GM23338 (cell line): Measurements from ENCODE around the gene MME. TPM values are rescaled to one million over a fixed set of nuclear protein-coding genes. Genes with fewer than 3 reads are reported as not detected.

Experiments
- ATAC-seq: fragments of 200-7000 bp; cut with Tn5 transposase; 3 replicates; pipeline ENCODE4 v1.9.1; 2020
- DNase-seq: peaks from one replicate; pipeline ENCODE4 v3.0.0-alpha.2; 2015; ENCODE audit warnings: low spot score
- H2AFZ ChIP-seq: fragments of 200-600 bp; sonication (generic); 2 replicates; pipeline ENCODE4 v1.8.0; 2016; ENCODE audit warnings: antibody characterized with exemption, mild to moderate bottlenecking, moderate library complexity
- H3F3A ChIP-seq: fragments of 200-600 bp; sonication (generic); replicated peaks from 2 replicates; pipeline ENCODE4 v1.8.0; 2017; ENCODE audit warnings: antibody characterized with exemption, mixed run types, low read depth
- H3K27ac ChIP-seq: fragments of 200-600 bp; sonication (generic); 2 replicates; pipeline ENCODE4 v1.6.1; 2016; ENCODE audit warnings: low read depth
- H3K27me3 ChIP-seq: fragments of 200-600 bp; sonication (generic); 2 replicates; pipeline ENCODE4 v1.8.0; 2016; ENCODE audit warnings: mild to moderate bottlenecking, mixed run types, moderate library complexity; ENCODE audit not compliant: insufficient read depth
- H3K36me3 ChIP-seq: fragments of 200-600 bp; sonication (generic); 2 replicates; pipeline ENCODE4 v1.8.0; 2016; ENCODE audit warnings: mild to moderate bottlenecking; ENCODE audit not compliant: insufficient read depth
- H3K4me1 ChIP-seq: fragments of 200-600 bp; sonication (generic); 2 replicates; pipeline ENCODE4 v1.8.0; 2016; ENCODE audit warnings: mild to moderate bottlenecking, moderate library complexity; ENCODE audit not compliant: insufficient read depth
- H3K4me2 ChIP-seq: fragments of 200-600 bp; sonication (generic); 2 replicates; pipeline ENCODE4 v1.7.1; 2017; ENCODE audit warnings: mixed run types
- H3K4me3 ChIP-seq: fragments of 200-600 bp; sonication (generic); 2 replicates; pipeline ENCODE4 v1.6.1; 2016; ENCODE audit warnings: mixed run types
- H3K79me2 ChIP-seq: fragments of 200-600 bp; sonication (generic); replicated peaks from 2 replicates; pipeline ENCODE4 v1.8.0; 2017; ENCODE audit warnings: mild to moderate bottlenecking; ENCODE audit not compliant: insufficient read depth
- H3K9me2 ChIP-seq: fragments of 200-600 bp; sonication (generic); 2 replicates; pipeline ENCODE4 v1.8.0; 2017; ENCODE audit not compliant: insufficient read depth
- H4K20me1 ChIP-seq: fragments of 200-600 bp; sonication (generic); replicated peaks from 2 replicates; pipeline ENCODE4 v1.8.0; 2017; ENCODE audit warnings: mild to moderate bottlenecking; ENCODE audit not compliant: insufficient read depth
- H3K27ac Mint-ChIP-seq: 2 replicates; pipeline ENCODE4 v1.8.0; 2020; ENCODE audit warnings: inconsistent platforms, mild to moderate bottlenecking, moderate library complexity, mixed read lengths
- H3K27me3 Mint-ChIP-seq: 3 replicates; pipeline ENCODE4 v1.8.0; 2022; ENCODE audit warnings: low read depth, mild to moderate bottlenecking, moderate library complexity, mixed read lengths, inconsistent platforms; ENCODE audit not compliant: insufficient read depth, poor library complexity
- H3K36me3 Mint-ChIP-seq: 3 replicates; pipeline ENCODE4 v1.8.0; 2021; ENCODE audit warnings: low read depth, mild to moderate bottlenecking, inconsistent platforms, moderate library complexity, mixed read lengths
- H3K4me1 Mint-ChIP-seq: 3 replicates; pipeline ENCODE4 v1.8.0; 2020; ENCODE audit warnings: mild to moderate bottlenecking, inconsistent platforms, mixed read lengths
- H3K4me3 Mint-ChIP-seq: 3 replicates; pipeline ENCODE4 v1.8.0; 2021; ENCODE audit warnings: moderate library complexity, mild to moderate bottlenecking, inconsistent platforms, mixed read lengths
- H3K9me3 Mint-ChIP-seq: 3 replicates; pipeline ENCODE4 v1.8.0; 2020; ENCODE audit warnings: moderate library complexity, mild to moderate bottlenecking, inconsistent platforms, mixed read lengths
- CREB1 ChIP-seq: fragments of 250-450 bp; sonication (Bioruptor Pico); IDR thresholded peaks from 2 replicates; pipeline ENCODE4 v1.5.0; 2020; ENCODE audit warnings: low read depth, mild to moderate bottlenecking, moderate library complexity
- EZH2 ChIP-seq: fragments of 200-600 bp; sonication (generic); IDR thresholded peaks from one replicate; pipeline ENCODE4 v1.8.0; 2017; ENCODE audit warnings: antibody characterized with exemption, mild to moderate bottlenecking, low read depth; ENCODE audit not compliant: unreplicated experiment
- EZH2phosphoT487 ChIP-seq: fragments of 200-600 bp; sonication (generic); IDR thresholded peaks from one replicate; pipeline ENCODE4 v1.8.1; 2018; ENCODE audit warnings: antibody characterized with exemption; ENCODE audit not compliant: unreplicated experiment
- POLR2AphosphoS5 ChIP-seq: IDR thresholded peaks from 2 replicates; pipeline ENCODE4 v1.6.1; 2016; ENCODE audit warnings: antibody characterized with exemption, low read depth
- ZNF331 ChIP-seq: fragments of 250-450 bp; sonication (Bioruptor Pico); IDR thresholded peaks from 2 replicates; pipeline ENCODE4 v1.5.0; 2020; ENCODE audit warnings: low read depth, mild to moderate bottlenecking, moderate library complexity
- polyA plus RNA-seq: library from polyadenylated mRNA; unstranded; fragments of >200 nt; fragmentation: Nextera tagmentation; extraction: Ambion mirVana; gene quantifications from 2 replicates; pipeline ENCODE4 v1.2.1, GENCODE V29; 2016
- total RNA-seq: library from RNA; depleted of rRNA; stranded (reverse); fragments of >200 nt; shearing (Covaris generic); gene quantifications from 2 replicates; pipeline ENCODE4 v1.2.3, GENCODE V29; 2014
- TF ChIP-seq, protein P1 (sequence below), 2 experiments: fragments of 200-600 bp in 1 of 2; sonication (generic) in 1 of 2; conservative IDR thresholded peaks; 2 replicates each; pipeline versions ENCODE4 v1.5.1 to v1.6.1; 2016 to 2017; ENCODE audit warnings: antibody characterized with exemption in 2 of 2, low read depth in 2 of 2, mild to moderate bottlenecking in 2 of 2, moderate library complexity in 1 of 2
- TF ChIP-seq, protein P2 (sequence below): IDR thresholded peaks from one replicate; pipeline ENCODE4 v1.6.1; 2018; ENCODE audit warnings: antibody characterized with exemption; ENCODE audit not compliant: unreplicated experiment

MME gene
- total and polyA plus RNA-seq, 2 experiments from 2014 or later: 15.2 to 76.7 TPM

DNA sequence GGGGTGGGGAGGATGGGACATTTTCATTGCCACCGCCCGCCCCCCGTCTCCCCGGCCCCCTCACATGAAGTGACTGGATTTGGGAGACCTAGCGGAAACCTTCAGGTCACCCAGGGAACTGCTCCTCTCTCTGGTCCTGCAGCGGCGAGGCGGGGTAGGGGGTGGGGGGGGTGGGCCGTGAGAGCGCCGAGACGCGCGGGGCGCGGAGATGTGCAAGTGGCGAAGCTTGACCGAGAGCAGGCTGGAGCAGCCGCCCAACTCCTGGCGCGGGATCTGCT, 712 bp upstream of the MME start (continued):
- TF ChIP-seq, protein P1, sequence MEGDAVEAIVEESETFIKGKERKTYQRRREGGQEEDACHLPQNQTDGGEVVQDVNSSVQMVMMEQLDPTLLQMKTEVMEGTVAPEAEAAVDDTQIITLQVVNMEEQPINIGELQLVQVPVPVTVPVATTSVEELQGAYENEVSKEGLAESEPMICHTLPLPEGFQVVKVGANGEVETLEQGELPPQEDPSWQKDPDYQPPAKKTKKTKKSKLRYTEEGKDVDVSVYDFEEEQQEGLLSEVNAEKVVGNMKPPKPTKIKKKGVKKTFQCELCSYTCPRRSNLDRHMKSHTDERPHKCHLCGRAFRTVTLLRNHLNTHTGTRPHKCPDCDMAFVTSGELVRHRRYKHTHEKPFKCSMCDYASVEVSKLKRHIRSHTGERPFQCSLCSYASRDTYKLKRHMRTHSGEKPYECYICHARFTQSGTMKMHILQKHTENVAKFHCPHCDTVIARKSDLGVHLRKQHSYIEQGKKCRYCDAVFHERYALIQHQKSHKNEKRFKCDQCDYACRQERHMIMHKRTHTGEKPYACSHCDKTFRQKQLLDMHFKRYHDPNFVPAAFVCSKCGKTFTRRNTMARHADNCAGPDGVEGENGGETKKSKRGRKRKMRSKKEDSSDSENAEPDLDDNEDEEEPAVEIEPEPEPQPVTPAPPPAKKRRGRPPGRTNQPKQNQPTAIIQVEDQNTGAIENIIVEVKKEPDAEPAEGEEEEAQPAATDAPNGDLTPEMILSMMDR (conservative IDR thresholded peaks at IDR 0.05; ENCODE audit: low read depth in 2 of 2): no peak
- no peak for TF ChIP-seq EZH2
- TF ChIP-seq, protein P2, sequence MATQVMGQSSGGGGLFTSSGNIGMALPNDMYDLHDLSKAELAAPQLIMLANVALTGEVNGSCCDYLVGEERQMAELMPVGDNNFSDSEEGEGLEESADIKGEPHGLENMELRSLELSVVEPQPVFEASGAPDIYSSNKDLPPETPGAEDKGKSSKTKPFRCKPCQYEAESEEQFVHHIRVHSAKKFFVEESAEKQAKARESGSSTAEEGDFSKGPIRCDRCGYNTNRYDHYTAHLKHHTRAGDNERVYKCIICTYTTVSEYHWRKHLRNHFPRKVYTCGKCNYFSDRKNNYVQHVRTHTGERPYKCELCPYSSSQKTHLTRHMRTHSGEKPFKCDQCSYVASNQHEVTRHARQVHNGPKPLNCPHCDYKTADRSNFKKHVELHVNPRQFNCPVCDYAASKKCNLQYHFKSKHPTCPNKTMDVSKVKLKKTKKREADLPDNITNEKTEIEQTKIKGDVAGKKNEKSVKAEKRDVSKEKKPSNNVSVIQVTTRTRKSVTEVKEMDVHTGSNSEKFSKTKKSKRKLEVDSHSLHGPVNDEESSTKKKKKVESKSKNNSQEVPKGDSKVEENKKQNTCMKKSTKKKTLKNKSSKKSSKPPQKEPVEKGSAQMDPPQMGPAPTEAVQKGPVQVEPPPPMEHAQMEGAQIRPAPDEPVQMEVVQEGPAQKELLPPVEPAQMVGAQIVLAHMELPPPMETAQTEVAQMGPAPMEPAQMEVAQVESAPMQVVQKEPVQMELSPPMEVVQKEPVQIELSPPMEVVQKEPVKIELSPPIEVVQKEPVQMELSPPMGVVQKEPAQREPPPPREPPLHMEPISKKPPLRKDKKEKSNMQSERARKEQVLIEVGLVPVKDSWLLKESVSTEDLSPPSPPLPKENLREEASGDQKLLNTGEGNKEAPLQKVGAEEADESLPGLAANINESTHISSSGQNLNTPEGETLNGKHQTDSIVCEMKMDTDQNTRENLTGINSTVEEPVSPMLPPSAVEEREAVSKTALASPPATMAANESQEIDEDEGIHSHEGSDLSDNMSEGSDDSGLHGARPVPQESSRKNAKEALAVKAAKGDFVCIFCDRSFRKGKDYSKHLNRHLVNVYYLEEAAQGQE: no peak
- TF ChIP-seq POLR2AphosphoS5: no peak
- TF ChIP-seq ZNF331 (CRISPR knock-in tag): no peak

- H3K4me3 ChIP-seq: peak overlapping the region; percentile 80
- H3K27me3 ChIP-seq: no peaks in the 10 kb centered on the region
- H3K4me3 Mint-ChIP-seq: peak overlapping the region; percentile 77
- H3K9me2 ChIP-seq: no peaks in the 10 kb centered on the region
- H3K9me3 Mint-ChIP-seq: peaks cover 3% of the 10 kb centered on the region; the same call in 2 of the 3 replicates
- peaks cover 30% of the 10 kb centered on the region for H3K79me2 ChIP-seq
- no peak for TF ChIP-seq EZH2phosphoT487
- no peak for TF ChIP-seq EZH2
- TF ChIP-seq, protein P2: no peak
- TF ChIP-seq CREB1 (CRISPR knock-in tag): no peak
- TF ChIP-seq ZNF331 (CRISPR knock-in tag): no peak
- peak overlapping the region; percentile 90 for H3K4me2 ChIP-seq
- H3K27me3 Mint-ChIP-seq: peaks cover 9% of the 10 kb centered on the region
- no peak for ATAC-seq
- peak overlapping the region; percentile 8 for H2AFZ ChIP-seq
- H3K4me1 ChIP-seq: peaks cover 28% of the 10 kb centered on the region
- H3K4me1 Mint-ChIP-seq: peaks cover 25% of the 10 kb centered on the region
- DNase-seq: peak; percentile 6
- H3K36me3 ChIP-seq: 0 out of 2 replicates have a peak, but pooled peaks cover 4% of the 10 kb centered on the region
- H4K20me1 ChIP-seq: no peaks in the 10 kb centered on the region
- H3K27ac ChIP-seq: peak overlapping the region; percentile 65
- no peaks in the 10 kb centered on the region; the same call in 1 of the 2 replicates for H3F3A ChIP-seq
- H3K36me3 Mint-ChIP-seq: peaks cover 3% of the 10 kb centered on the region; the same call in 2 of the 3 replicates
- H3K27ac Mint-ChIP-seq: 0 out of 2 replicates have a peak overlapping the region, but pooled peaks have one; percentile 81
Observed at GRCh38 chr3:155080692-155081091, 573 bp downstream of the MME start.
